ENCODE data around the gene KRTAP10-5.
"Not testable (repeated sequence)": the region's sequence is repeated elsewhere in the genome, so short reads cannot be mapped to it uniquely, and the experiment has no call there.

KRTAP10-5 gene

DNA sequence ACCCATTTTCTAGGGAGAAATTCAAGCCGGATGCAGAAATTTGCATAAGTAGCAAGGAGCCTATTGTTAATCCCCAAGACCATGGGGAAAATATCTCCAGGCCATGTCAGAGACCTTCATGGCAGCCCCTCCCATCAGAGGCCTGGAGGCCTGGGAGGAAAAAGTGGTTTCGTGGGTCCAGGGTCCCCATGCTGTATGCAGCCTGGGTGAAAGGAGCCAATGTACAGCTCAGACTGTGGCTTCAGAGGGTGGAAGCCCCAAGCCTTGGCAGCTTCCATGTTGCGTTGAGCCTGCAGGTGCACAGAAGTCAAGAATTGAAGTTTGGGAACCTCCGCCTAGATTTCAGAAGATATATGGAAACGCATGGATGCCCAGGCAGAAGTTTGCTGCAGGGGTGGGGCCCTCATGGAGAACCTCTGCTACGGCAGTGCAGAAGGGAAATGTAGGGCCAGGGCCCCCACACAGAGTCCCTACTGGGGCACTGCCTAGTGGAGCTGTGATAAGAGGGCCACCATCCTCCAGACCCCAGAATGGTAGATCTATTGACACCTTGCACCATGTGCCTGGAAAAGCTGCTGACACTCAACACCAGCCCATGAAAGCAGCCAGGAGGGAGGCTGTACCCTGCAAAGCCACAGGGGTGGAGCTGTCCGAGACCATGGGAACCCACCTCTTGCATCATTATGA lies 29.9 kb upstream of the KRTAP10-5 start:
- not testable (repeated sequence) for DNase-seq

DNA sequence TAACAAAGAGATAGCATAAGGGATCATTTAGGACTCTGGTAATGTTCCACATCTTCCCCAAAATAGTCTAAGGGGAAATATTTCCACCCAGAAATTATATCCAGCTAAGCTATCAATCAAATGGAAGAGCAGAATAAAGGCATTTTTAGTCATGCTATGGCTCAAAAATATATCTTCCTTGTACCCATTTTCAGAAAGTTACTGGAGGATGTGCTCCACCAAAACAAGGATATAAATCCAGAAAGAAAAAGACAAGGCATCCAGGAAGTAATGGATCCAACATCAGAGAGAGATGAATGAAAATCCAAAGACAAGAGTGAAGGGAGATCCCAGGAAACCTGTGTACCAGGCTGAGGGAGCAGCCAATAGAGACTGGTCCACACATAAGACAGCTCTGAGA lies 28.8 kb upstream of the KRTAP10-5 start:
- no peak for DNase-seq

DNA sequence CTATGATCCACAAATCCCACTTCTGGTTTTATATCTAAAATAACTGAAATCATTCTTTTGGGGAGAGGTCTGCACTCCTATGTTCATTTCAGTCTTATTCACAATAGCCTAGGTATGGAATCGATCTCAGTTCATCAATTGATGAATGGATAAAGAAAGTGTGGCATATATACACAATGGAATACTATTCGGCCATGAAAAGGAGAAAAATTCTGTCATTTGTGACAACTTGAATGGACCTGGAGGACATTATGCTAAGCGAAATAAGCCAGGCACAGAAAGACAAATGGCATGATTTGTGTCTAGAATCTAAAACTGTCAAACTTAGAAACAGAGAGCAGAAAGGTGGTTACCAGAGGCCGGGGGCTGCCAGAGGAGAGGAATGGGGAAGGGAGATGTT lies 26.1 kb upstream of the KRTAP10-5 start:
- no peak for DNase-seq

DNA sequence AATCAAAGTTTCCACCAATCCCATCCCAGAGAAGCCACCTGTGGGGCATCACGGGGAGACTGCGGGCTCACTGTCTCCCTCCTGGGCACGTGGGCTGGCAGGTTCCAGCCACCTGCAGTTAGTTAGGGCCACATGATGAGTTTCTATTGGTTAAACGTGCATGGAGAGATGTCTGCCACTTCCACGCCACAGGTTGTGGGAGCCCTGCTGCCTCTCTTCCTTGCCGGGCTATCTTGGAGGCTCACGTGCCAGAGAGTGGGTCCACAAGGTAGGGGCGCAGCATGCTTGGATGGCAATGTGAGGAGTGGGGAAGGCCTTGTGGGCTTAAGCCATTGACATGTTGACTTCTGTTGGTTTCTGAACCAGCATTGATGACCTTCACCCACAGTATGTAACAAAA lies 23.5 kb upstream of the KRTAP10-5 start:
- DNase-seq = no peak

- no peak for DNase-seq
These were observed 22.9 kb upstream of the KRTAP10-5 start for GRCh38 chr21:44603109-44603875.

DNA sequence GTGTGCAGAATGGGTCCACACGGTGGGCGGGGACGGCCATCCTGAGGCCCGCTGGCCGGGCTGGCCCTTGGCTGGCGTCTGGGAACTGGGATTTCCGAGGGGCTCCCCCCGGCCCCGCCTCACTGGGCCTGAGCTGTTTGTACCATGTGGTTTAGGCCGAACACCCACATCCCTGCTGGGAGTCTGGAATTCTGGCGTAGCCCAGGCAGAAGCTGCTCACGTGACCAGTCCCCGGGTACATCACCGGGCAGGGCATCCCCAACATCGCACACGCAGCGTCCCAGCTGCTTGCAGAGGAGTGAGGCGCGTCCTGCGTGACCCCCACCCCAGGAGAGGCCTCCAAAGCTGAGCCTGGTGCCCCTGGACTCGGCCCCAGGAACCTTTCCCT lies 22.1 kb upstream of the KRTAP10-5 start:
- no peak for DNase-seq

DNA sequence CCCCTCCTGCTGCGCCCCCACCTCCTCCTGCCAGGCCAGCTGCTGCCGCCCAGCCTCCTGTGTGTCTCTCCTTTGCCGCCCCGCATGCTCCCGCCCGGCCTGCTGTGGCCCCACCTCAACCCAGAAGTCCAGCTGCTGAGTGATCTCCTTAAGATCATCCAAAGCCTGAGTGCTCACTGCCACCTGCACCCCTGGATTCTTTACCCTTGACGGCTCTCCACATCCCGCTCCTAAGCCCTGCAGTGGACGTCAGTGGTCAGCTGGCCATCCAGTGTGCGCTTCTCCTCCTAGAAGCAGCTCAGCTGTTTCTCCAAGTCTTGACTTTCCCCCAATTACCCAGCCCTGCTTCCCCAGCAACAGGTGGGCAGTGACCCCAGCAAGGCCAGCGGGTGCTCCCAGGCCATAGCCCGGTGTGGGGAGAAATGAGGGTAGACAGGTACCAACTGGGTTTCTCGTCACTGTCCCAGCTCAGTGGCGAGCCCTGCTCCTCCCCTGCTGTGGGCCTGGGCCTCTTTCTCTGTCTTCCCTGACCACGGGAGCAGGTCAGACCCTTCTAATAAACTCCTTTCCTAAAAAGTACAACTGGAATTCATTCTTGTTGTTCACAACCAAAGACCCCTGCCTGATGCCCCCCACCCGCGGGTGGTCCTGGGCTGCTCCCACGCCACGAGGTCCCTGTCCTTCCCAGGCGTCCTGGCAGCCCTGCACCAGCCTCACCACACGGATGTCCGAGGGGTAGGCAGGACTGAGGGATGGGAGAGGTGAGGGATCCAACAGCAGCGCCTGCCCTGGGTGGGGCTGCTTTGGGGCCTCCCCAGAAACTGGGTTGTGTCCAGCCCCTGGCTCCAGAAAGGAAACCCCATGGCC lies 21.4 kb upstream of the KRTAP10-5 start:
- no peak for DNase-seq

DNA sequence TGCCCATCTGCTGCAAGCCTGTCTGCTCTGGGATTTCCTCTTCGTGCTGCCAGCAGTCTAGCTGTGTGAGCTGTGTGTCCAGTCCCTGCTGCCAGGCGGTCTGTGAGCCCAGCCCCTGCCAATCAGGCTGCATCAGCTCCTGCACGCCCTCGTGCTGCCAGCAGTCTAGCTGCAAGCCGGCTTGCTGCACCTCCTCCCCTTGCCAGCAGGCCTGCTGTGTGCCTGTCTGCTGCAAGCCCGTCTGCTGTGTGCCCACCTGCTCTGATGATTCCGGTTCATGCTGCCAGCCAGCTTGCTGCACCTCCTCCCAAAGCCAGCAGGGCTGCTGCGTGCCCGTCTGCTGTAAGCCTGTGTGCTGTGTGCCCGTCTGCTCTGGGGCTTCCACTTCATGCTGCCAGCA lies 20.7 kb upstream of the KRTAP10-5 start:
- not testable (repeated sequence) for DNase-seq

- not testable (repeated sequence) for DNase-seq
These were observed 19.9 kb upstream of the KRTAP10-5 start, which contains the start of gene KRTAP10-7 for GRCh38 chr21:44600118-44600978. Gene KRTAP10-7 (plus strand): TSS chr21:44600597. CDS start chr21:44600622, 25 bp downstream.

DNA sequence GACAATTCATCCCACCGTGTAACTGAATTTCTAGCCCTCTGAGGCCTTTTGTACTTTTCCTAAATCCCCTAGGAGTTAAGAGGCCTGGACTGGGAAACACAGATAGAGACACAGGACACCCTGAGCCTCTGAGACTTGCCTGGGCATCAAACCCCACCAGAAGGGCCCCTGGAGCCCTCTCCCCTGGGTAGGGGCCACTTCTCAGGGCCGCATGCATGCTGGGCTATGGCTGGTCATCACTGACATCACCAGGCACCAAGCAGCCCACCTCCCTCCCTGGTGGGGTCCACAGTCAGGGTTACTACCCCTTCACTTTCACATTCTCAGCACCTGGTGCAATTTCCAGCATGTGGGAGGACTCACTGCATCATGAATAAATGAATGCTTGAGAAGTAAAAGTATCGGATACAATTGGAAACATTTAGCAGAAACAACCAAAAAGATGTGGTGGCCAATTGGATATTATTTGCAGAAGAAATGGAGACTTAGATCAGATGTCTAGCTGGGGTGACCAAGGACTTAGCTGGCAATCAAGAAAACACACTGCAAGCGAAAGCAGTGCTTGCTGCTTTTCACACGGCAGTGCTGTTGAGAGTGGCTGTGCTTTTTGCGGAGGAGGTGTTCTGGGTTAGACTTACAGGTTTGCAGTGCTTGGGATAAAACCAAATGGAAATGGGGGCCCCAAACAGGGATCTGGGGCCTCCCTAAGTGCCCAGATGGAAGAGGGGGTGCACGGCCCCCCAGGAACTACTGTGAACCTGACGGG lies 19.0 kb upstream of the KRTAP10-5 start:
- DNase-seq = no peak

GRCh38 chr21:44598061-44598460 lies 17.7 kb upstream of the KRTAP10-5 start:
- no peak for DNase-seq

GRCh38 chr21:44596068-44596725 lies 15.8 kb upstream of the KRTAP10-5 start:
- no peak for DNase-seq

GRCh38 chr21:44595524-44595923 lies 15.1 kb upstream of the KRTAP10-5 start:
- DNase-seq = no peak

DNA sequence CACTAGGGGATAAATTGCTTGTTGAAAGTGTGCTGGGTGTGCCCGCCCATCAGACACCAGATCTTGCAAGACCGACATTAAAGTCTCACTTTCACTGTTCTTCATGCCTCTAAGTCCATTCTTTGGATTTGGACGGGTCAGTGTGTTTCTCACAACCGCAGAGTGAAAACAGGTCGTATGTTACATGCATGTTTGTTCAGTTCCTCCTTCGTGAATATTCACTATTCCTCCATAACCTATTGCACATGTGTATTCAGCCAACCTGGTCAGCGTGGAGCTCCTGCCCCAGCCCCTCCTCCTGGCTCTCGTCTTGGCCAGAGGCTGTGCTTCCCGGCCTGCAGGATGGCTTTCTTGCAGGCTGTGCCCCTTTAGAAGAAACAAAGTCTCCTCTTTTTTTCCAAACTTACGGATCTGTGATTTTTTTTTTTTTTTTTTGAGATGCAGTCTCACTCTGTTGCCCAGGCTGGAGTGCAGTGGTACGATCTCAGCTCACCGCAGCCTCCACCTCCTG lies 14.1 kb upstream of the KRTAP10-5 start:
- no peak for DNase-seq

DNA sequence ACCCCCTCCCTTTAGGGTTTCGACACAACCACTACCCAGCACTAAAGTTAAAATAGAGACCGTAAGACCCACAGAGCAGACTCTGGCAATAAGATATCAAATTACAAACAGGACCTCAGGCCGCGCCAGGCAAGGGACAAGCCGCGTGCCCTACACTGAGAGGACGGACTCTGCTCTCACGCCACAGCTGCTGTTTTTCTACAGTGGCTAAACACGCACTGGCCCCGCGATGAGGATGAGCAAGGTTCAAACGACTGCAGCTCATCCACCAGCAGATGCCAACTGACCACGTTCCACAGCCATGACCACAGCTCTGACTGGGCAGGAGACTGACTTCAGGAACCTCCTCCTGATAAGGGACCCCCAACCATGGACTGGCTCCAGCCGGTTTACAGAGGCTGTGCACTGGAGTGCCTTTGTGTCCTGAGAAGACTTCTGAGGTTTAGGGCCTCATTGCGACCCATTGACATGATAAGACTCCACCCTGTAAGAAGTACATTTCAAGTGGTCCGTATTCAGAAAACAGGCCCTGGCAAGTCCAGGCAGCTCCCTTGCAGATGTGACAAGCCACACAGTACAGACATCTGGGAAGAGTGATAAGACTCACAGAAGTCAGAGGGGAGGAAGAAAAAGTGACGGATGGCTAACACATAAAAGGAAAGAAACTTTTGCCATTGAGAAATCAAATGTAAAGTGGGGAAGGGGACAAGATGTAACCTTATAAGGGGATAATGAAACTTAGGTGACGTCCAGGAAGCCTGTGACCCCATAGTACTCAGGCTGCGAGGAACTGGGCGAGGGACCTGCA lies 13.4 kb upstream of the KRTAP10-5 start:
- no peak for DNase-seq

DNA sequence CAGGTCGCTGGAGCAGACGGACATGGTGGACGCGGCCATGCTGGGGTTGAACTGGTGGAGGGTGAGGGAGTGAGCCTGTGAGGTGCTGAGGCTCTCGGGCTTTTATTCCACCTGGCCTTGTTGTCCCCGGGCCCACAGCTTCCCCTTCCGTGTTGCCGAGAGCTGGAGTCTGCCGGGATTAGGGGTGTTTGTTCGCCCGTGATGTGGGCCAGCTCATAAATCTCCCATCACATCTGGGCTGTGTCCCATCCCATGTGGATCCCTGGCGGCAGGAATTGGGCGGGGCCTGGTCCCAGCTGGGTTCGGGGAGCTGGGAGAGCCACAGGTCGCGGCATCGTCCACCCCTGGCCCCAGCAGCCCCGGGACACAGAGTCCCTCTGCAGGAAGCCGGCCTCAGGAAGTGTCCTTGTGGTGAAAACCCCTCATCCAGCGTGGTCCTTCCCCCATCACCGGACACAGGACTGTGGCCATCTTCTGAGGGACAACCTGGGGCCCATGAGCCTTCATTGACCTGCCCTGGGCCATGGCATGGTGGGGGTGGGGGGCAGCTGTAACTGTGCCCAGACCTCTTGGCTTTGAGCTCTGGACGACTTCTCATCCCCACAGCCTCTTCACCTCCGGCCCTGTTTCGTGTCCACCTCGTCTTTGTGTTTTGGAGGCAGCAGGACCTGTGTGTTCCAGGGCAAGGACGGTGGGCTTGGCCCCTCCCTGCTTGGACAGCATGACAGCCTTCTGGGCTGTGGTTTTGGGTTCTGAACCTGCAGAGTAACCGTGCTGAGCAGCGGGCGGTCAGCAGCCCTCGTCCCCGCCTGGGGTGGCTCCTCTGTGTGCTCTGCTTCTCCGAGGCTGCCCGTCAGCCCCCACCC lies 12.3 kb upstream of the KRTAP10-5 start, which contains the start of gene KRTAP10-6:
TSS of gene KRTAP10-6 (minus strand) at position 60 of the 866 bp plus-strand sequence. CDS start at position 39, 21 bp downstream.
- DNase-seq = no peak

GRCh38 chr21:44591801-44592130 lies 11.4 kb upstream of the KRTAP10-5 start:
- not testable (repeated sequence) for DNase-seq

- DNase-seq = not testable (repeated sequence)
These were observed 10.7 kb upstream of the KRTAP10-5 start for GRCh38 chr21:44590897-44591800.

Data from Kasumi-1 (cell line).